Erythroblast (primary cell): ENCODE measurements around the gene TXNDC12.

Source experiments
- GATA1 ChIP-seq: IDR thresholded peaks from 2 replicates; pipeline ENCODE4 v1.6.1; 2011; ENCODE audit warnings: low read depth, mild to moderate bottlenecking, control low read depth, low read length, moderate library complexity
- POLR2A ChIP-seq: IDR thresholded peaks from 2 replicates; pipeline ENCODE4 v1.6.1; 2011; ENCODE audit warnings: mild to moderate bottlenecking, low read length

- no peak for TF ChIP-seq POLR2A
- TF ChIP-seq GATA1: no peak
Observed at GRCh38 chr1:51990478-51990965, 64.5 kb downstream of the TXNDC12 start, which contains the start of gene RAB3B.
